Spleen (tissue), 11 donors: ENCODE results near the gene TMEM203. TPM values are rescaled to one million over a fixed set of nuclear protein-coding genes. Genes with fewer than 3 reads are reported as not detected.

Experiments used
- DNase-seq: peaks from one replicate; pipeline ENCODE4 v3.0.0-alpha.2; 2020
- H3K27ac ChIP-seq, 8 donors: fragments of 200-600 bp; sonication (generic) in 7 of 8; 1 replicate in 4 of 8; 2 replicates in 4 of 8; pipeline versions ENCODE4 v1.5.0 to v1.8.0; 2016 to 2021; ENCODE audit warnings: inconsistent platforms in 4 of 8, mild to moderate bottlenecking in 4 of 8, moderate library complexity in 1 of 8
- H3K27me3 ChIP-seq, 7 donors: fragments of 200-600 bp; sonication (generic) in 6 of 7; replicated peaks in 1 of 7; 1 replicate in 4 of 7; 2 replicates in 3 of 7; pipeline versions ENCODE4 v1.5.0 to v1.8.0; 2016 to 2021; ENCODE audit warnings: inconsistent platforms in 3 of 7, mild to moderate bottlenecking in 1 of 7
- H3K36me3 ChIP-seq, 6 donors: fragments of 200-600 bp; sonication (generic) in 5 of 6; 1 replicate in 4 of 6; 2 replicates in 2 of 6; pipeline versions ENCODE4 v1.5.0 to v1.8.0; 2016 to 2021; ENCODE audit warnings: inconsistent platforms in 2 of 6
- H3K4me1 ChIP-seq, 6 donors: fragments of 200-600 bp; sonication (generic) in 5 of 6; 1 replicate in 3 of 6; 2 replicates in 3 of 6; pipeline versions ENCODE4 v1.5.0 to v1.8.0; 2016 to 2021; ENCODE audit warnings: inconsistent platforms in 3 of 6
- H3K4me3 ChIP-seq, 8 donors: fragments of 200-600 bp; sonication (generic) in 7 of 8; 1 replicate in 4 of 8; 2 replicates in 4 of 8; pipeline versions ENCODE4 v1.5.0 to v1.8.0; 2016 to 2021; ENCODE audit warnings: inconsistent platforms in 4 of 8, mild to moderate bottlenecking in 4 of 8, moderate library complexity in 2 of 8
- H3K9me3 ChIP-seq, 8 donors: fragments of 200-600 bp; sonication (generic) in 7 of 8; 1 replicate in 4 of 8; 2 replicates in 4 of 8; pipeline versions ENCODE4 v1.5.0 to v1.8.0; 2016 to 2021; ENCODE audit warnings: inconsistent platforms in 4 of 8
- CTCF ChIP-seq, 11 experiments: fragments of 200-600 bp in 7 of 11; fragments of 450-650 bp in 4 of 11; sonication (generic) in 4 of 11; IDR thresholded peaks in 8 of 11; conservative IDR thresholded peaks in 3 of 11; 1 replicate in 7 of 11; 2 replicates in 4 of 11; pipeline versions ENCODE4 v1.4.0 to v1.8.0; 2016 to 2021; ENCODE audit warnings: antibody characterized with exemption in 11 of 11, inconsistent platforms in 4 of 11, mild to moderate bottlenecking in 1 of 11
- POLR2A ChIP-seq, 3 donors: fragments of 450-650 bp; IDR thresholded peaks; one replicate each; pipeline ENCODE4 v1.5.1; 2017; ENCODE audit warnings: antibody characterized with exemption in 3 of 3, mild to moderate bottlenecking in 1 of 3
- POLR2AphosphoS5 ChIP-seq, 3 donors: sonication (generic); formaldehyde crosslinking; IDR thresholded peaks; one replicate each; pipeline ENCODE4 v1.5.1; 2017; ENCODE audit warnings: antibody characterized with exemption in 3 of 3
- WGBS, 5 donors: extraction: QIAGEN DNeasy Blood & Tissue Kit in 3 of 5; methylation state at CpG; one replicate each; pipeline versions ENCODE4 v1.1.5 to v1.1.7; 2013 to 2018; 5-methylcytosine and 5-hydroxymethylcytosine counted together
- intact Hi-C: fragments of 100-400 bp; cut with DNase I; formaldehyde crosslinking; loops from one replicate; pipeline ENCODE4 v1.15.0; 2023; ENCODE audit warnings: low total_unique reads
- polyA plus RNA-seq, 3 donors: library from polyadenylated mRNA; stranded (reverse); fragments of 200-250 nt; gene quantifications; one replicate each; pipeline ENCODE4 v1.2.1, GENCODE V29; 2013
- total RNA-seq, 7 donors: library from RNA; depleted of rRNA in 3 of 7; stranded (reverse); fragments of >200 nt in 3 of 7; fragmentation: NEBNext Ultra II Directional in 4 of 7; extraction: Animal tissue kit (Norgen Biotek cat#: 25700) in 4 of 7; gene quantifications; one replicate each; pipeline versions ENCODE4 v1.1.0 to v1.2.1, GENCODE V29; 2016 to 2021
- donor health status: healthy with polysubstance abuse.
- donor health status: DM: no; HTN: no; CAD: no; lungs with moderate emphysema.
- donor health status: DM: no; HTN: no; CAD: no.
- donor health status: Bipolar disorder and iron deficiency.
- donor health status: healthy.
- donor health status: DM: no; HTN: no; CAD: no.
- donor health status: DM: yes; HTN: yes; CAD: no.

Gene TMEM203
- total and polyA plus RNA-seq, 10 donors, result 28.4 to 50.1 (median 36.0) TPM

GRCh38 chr9:137181680-137182079, 23.8 kb downstream of the TMEM203 start:
- 93 to 98% (median 97%) methylated on average over 19 to 22 of the region's 22 CpGs for WGBS, 5 donors
- Histone ChIP-seq H3K27me3 (no peaks in the 10 kb centered on the region), H3K4me1 (peaks cover 4 to 30% (median 16%) of the 10 kb centered on the region in 6 donors), H3K4me3 (no peak overlapping the region), H3K9me3 (no peaks in the 10 kb centered on the region), H3K36me3 (peaks cover 0 to 98% (median 80%) of the 10 kb centered on the region in 6 donors), H3K27ac (no peak overlapping the region)
- intact Hi-C loops, result no loop called here
- TF ChIP-seq POLR2AphosphoS5 (IDR thresholded peaks at IDR 0.05) (no peak), POLR2A (IDR thresholded peaks at IDR 0.05) (no peak), CTCF (IDR thresholded peaks at IDR 0.05 in 8 of 11, conservative IDR thresholded peaks at IDR 0.05 in 3 of 11) (no peak)
- DNase-seq, result no peak

- Histone ChIP-seq H3K4me1 (peaks cover 0 to 19% (median 4%) of the 10 kb centered on the region in 6 donors), H3K9me3 (no peaks in the 10 kb centered on the region), H3K36me3 (peaks cover 0 to 86% (median 72%) of the 10 kb centered on the region in 6 donors), H3K27ac (no peak overlapping the region), H3K4me3 (no peak overlapping the region), H3K27me3 (peaks cover 0 to 2% (median 0%) of the 10 kb centered on the region in 7 donors)
- DNase-seq, result no peak
- 92 to 98% (median 94%) methylated on average over 10 to 20 of the region's 20 CpGs for WGBS, 5 donors
- intact Hi-C loops, result no loop called here
- no peak for TF ChIP-seq CTCF (IDR thresholded peaks at IDR 0.05 in 8 of 11, conservative IDR thresholded peaks at IDR 0.05 in 3 of 11)
- no peak for TF ChIP-seq POLR2A (IDR thresholded peaks at IDR 0.05)
- no peak for TF ChIP-seq POLR2AphosphoS5 (IDR thresholded peaks at IDR 0.05)
These were observed 25.0 kb downstream of the TMEM203 start for GRCh38 chr9:137180491-137180890.

- Histone ChIP-seq H3K27ac (no peak overlapping the region), H3K4me3 (no peak overlapping the region), H3K4me1 (peaks cover 0 to 19% (median under 1%) of the 10 kb centered on the region in 6 donors), H3K27me3 (peaks cover 0 to 10% (median 0%) of the 10 kb centered on the region in 7 donors), H3K9me3 (no peaks in the 10 kb centered on the region), H3K36me3 (peaks cover 0 to 79% (median 66%) of the 10 kb centered on the region in 6 donors)
- 93 to 98% (median 97%) methylated on average over 13 to 17 of the region's 17 CpGs for WGBS, 5 donors
- intact Hi-C loops, result no loop called here
- no peak for DNase-seq
- no peak for TF ChIP-seq CTCF (IDR thresholded peaks at IDR 0.05 in 8 of 11, conservative IDR thresholded peaks at IDR 0.05 in 3 of 11)
- no peak for TF ChIP-seq POLR2A (IDR thresholded peaks at IDR 0.05)
- TF ChIP-seq POLR2AphosphoS5 (IDR thresholded peaks at IDR 0.05), result no peak
These were observed 25.7 kb downstream of the TMEM203 start for GRCh38 chr9:137179761-137180160.

GRCh38 chr9:137178939-137179630, 26.4 kb downstream of the TMEM203 start:
- Histone ChIP-seq H3K36me3 (peaks cover 0 to 72% (median 64%) of the 10 kb centered on the region in 6 donors), H3K27ac (no peak overlapping the region), H3K4me3 (no peak overlapping the region), H3K27me3 (peaks cover 0 to 17% (median 0%) of the 10 kb centered on the region in 7 donors), H3K9me3 (no peaks in the 10 kb centered on the region), H3K4me1 (peaks cover 0 to 24% (median 1%) of the 10 kb centered on the region in 6 donors)
- WGBS, 5 donors, result 88 to 96% (median 92%) methylated on average over 19 of the region's 19 CpGs
- intact Hi-C loops, result no loop called here
- no peak for DNase-seq
- TF ChIP-seq POLR2A (IDR thresholded peaks at IDR 0.05) (no peak), CTCF (IDR thresholded peaks at IDR 0.05 in 8 of 11, conservative IDR thresholded peaks at IDR 0.05 in 3 of 11) (no peak), POLR2AphosphoS5 (IDR thresholded peaks at IDR 0.05) (no peak)
